ENCODE results near the gene ASCL5.

DNA sequence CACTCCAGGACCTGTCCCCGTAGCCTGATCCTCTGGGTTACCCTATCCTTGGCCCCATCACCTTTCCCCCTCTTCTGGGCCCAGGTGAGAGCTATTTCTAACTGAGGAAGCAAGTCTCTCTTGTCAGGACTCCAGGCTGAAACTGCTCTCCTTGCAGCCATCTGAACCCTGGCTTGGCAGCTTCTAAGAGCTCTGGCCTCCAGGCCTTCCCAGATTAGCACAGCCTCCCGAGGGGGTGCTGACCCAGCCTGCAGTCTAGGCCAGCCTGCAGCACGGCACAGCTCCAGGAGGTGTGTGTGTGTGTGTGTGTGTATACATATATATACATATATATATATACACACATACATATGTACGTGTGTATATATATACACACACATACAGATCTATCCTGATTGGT lies 32.2 kb downstream of the ASCL5 start:
- no peak for TF ChIP-seq EZH2 (IDR thresholded peaks at IDR 0.05; ENCODE audit: borderline replicate concordance, low read length)
- TF ChIP-seq, protein P1, sequence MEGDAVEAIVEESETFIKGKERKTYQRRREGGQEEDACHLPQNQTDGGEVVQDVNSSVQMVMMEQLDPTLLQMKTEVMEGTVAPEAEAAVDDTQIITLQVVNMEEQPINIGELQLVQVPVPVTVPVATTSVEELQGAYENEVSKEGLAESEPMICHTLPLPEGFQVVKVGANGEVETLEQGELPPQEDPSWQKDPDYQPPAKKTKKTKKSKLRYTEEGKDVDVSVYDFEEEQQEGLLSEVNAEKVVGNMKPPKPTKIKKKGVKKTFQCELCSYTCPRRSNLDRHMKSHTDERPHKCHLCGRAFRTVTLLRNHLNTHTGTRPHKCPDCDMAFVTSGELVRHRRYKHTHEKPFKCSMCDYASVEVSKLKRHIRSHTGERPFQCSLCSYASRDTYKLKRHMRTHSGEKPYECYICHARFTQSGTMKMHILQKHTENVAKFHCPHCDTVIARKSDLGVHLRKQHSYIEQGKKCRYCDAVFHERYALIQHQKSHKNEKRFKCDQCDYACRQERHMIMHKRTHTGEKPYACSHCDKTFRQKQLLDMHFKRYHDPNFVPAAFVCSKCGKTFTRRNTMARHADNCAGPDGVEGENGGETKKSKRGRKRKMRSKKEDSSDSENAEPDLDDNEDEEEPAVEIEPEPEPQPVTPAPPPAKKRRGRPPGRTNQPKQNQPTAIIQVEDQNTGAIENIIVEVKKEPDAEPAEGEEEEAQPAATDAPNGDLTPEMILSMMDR (conservative IDR thresholded peaks at IDR 0.05 in 1 of 2, IDR thresholded peaks at IDR 0.05 in 1 of 2; ENCODE audit: extremely low read depth in 1 of 2, insufficient read depth in 1 of 2, low read depth in 1 of 2, low read length in 2 of 2) = no peak

All from mammary epithelial cell (primary cell).